GM12878 (cell line): ENCODE measurements around the gene COL11A2. TPM values are rescaled to one million over a fixed set of nuclear protein-coding genes. Genes with fewer than 3 reads are reported as not detected.

Experiments
- ATAC-seq: fragments of 200-7000 bp; cut with Tn5 transposase; 3 replicates; pipeline ENCODE4 v1.9.1; 2020; ENCODE audit warnings: mild to moderate bottlenecking, moderate library complexity
- BruUV-seq: library from RNA; stranded (reverse); fragments of 400-500 nt; replicated peaks from 2 replicates; lab custom pipeline; 2021; lab: Mats Ljungman, UMichigan
- CTCF ChIA-PET: fragments of 300-600 bp; sonication (Branson Sonifier 250); formaldehyde crosslinking; extraction: SDS; loops from one replicate; lab custom pipeline; 2021; ENCODE audit warnings: inconsistent platforms; lab: Yijun Ruan, JAX
- POLR2A ChIA-PET: fragments of 350-600 bp; formaldehyde crosslinking; extraction: SDS; loops from one replicate; lab custom pipeline; 2021; ENCODE audit warnings: inconsistent platforms; lab: Charles Lee
- RAD21 ChIA-PET: fragments of 300-600 bp; sonication (Branson Sonifier 250); formaldehyde crosslinking; loops from one replicate; lab custom pipeline; 2023; ENCODE audit warnings: antibody characterized with exemption; ENCODE audit not compliant: unreplicated experiment; lab: Charles Lee
- SMC1A ChIA-PET: fragments of 300-600 bp; sonication (Branson Sonifier 250); formaldehyde crosslinking; loops from one replicate; lab custom pipeline; 2023; ENCODE audit not compliant: unreplicated experiment, uncharacterized antibody; lab: Charles Lee
- DNase-seq: peaks from one replicate; pipeline ENCODE4 v3.0.0-alpha.2; 2011; ENCODE audit warnings: low read depth, low spot score
- FAIRE-seq: peaks from 3 replicates; lab custom pipeline; 2011; peaks lifted over from hg19 to GRCh38; lab: Jason Lieb, UNC
- H2AFZ ChIP-seq: 2 replicates; pipeline ENCODE4 v1.6.0; 2011; ENCODE audit warnings: low read depth, low read length, control low read depth; ENCODE audit not compliant: control insufficient read depth
- H3K27ac ChIP-seq: 2 replicates; pipeline ENCODE4 v1.5.1; 2011; ENCODE audit warnings: control low read depth; ENCODE audit not compliant: control insufficient read depth, insufficient read depth
- H3K27me3 ChIP-seq, 2 experiments: replicated peaks in 1 of 2; 2 replicates each; pipeline versions ENCODE4 v1.6.0 to v1.6.1; 2011; ENCODE audit warnings: low read length in 1 of 2; ENCODE audit not compliant: control insufficient read depth in 2 of 2, insufficient read depth in 2 of 2
- H3K36me3 ChIP-seq, 2 experiments: 2 replicates each; pipeline ENCODE4 v1.5.1; 2011; ENCODE audit warnings: low read length in 1 of 2; ENCODE audit not compliant: control insufficient read depth in 2 of 2, insufficient read depth in 2 of 2
- H3K4me1 ChIP-seq: 2 replicates; pipeline ENCODE4 v1.6.1; 2011; ENCODE audit warnings: mild to moderate bottlenecking, low read length, moderate library complexity, mixed read lengths; ENCODE audit not compliant: control insufficient read depth, insufficient read depth
- H3K4me2 ChIP-seq: 2 replicates; pipeline ENCODE4 v1.6.0; 2011; ENCODE audit warnings: control low read depth; ENCODE audit not compliant: control insufficient read depth, insufficient read depth
- H3K4me3 ChIP-seq: fragments of 200-600 bp; sonication (generic); 2 replicates; pipeline ENCODE4 v1.5.1; 2016
- H3K79me2 ChIP-seq: 2 replicates; pipeline ENCODE4 v1.6.0; 2011; ENCODE audit warnings: low read length; ENCODE audit not compliant: control insufficient read depth, insufficient read depth
- H3K9ac ChIP-seq: 2 replicates; pipeline ENCODE4 v1.8.0; 2011; ENCODE audit warnings: low read length, control low read depth, mixed read lengths; ENCODE audit not compliant: control insufficient read depth, insufficient read depth
- H3K9me3 ChIP-seq: replicated peaks from 3 replicates; pipeline ENCODE4 v1.5.1; 2011; ENCODE audit warnings: mild to moderate bottlenecking, low read length; ENCODE audit not compliant: control insufficient read depth, insufficient read depth
- H4K20me1 ChIP-seq: 2 replicates; pipeline ENCODE4 v1.6.0; 2011; ENCODE audit not compliant: control insufficient read depth, insufficient read depth
- BACH1 ChIP-seq: fragments of 450-650 bp; IDR thresholded peaks from 2 replicates; pipeline ENCODE4 v1.6.1; 2017; ENCODE audit warnings: mild to moderate bottlenecking, borderline replicate concordance
- CTCF ChIP-seq, 3 experiments: IDR thresholded peaks in 2 of 3; conservative IDR thresholded peaks in 1 of 3; 2 replicates each; pipeline ENCODE4 v1.5.1; 2011; ENCODE audit warnings: low read depth in 3 of 3, low read length in 3 of 3, mild to moderate bottlenecking in 3 of 3, control low read depth in 2 of 3, moderate library complexity in 2 of 3, inconsistent platforms in 1 of 3, mixed read lengths in 1 of 3; ENCODE audit not compliant: control insufficient read depth in 2 of 3, insufficient read depth in 1 of 3; ENCODE audit errors: extremely low read depth in 1 of 3
- IKZF1 ChIP-seq: fragments of 450-650 bp; conservative IDR thresholded peaks from 2 replicates; pipeline ENCODE4 v1.6.1; 2017; ENCODE audit warnings: antibody characterized with exemption, mild to moderate bottlenecking
- KAT2A ChIP-seq: conservative IDR thresholded peaks from 2 replicates; pipeline ENCODE4 v1.6.1; 2011; ENCODE audit warnings: low read depth, low read length; ENCODE audit not compliant: control insufficient read depth
- NFYB ChIP-seq: IDR thresholded peaks from 2 replicates; pipeline ENCODE4 v1.6.1; 2011; ENCODE audit warnings: low read depth, mild to moderate bottlenecking, low read length, improper control_type of control experiment, moderate library complexity; ENCODE audit not compliant: insufficient read depth
- PAX8 ChIP-seq: fragments of 450-650 bp; IDR thresholded peaks from 2 replicates; pipeline ENCODE4 v1.6.1; 2017; ENCODE audit warnings: mild to moderate bottlenecking, moderate library complexity
- SRF ChIP-seq, 2 experiments: IDR thresholded peaks; 2 replicates each; pipeline ENCODE4 v1.6.1; 2011; ENCODE audit warnings: low read depth in 2 of 2, low read length in 2 of 2, mild to moderate bottlenecking in 1 of 2, moderate library complexity in 1 of 2
- WGBS: methylation state at CpG from one replicate; pipeline ENCODE4 v1.1.6; 2016; ENCODE audit warnings: low lambda C conversion rate; ENCODE audit not compliant: insufficient replicate concordance, insufficient coverage; ENCODE audit errors: missing lambda C conversion rate; 5-methylcytosine and 5-hydroxymethylcytosine counted together
- in situ Hi-C: fragments of 300-500 bp; cut with MboI; formaldehyde crosslinking; loops from 9 replicates; pipeline ENCODE4 v1.14.3; 2018; ENCODE audit warnings: mixed read lengths
- intact Hi-C: fragments of 100-400 bp; cut with micrococcal nuclease; formaldehyde crosslinking; loops from one replicate; pipeline ENCODE4 v1.14.2; 2022; ENCODE audit not compliant: unreplicated experiment
- polyA plus RNA-seq, 11 experiments: library from polyadenylated mRNA; depleted of rRNA in 4 of 11; unstranded in 6 of 11; stranded (reverse) in 5 of 11; fragments of >200 nt; fragmentation: Nextera tagmentation in 4 of 11; fragmentation: Illumina TruSeq in 1 of 11; extraction: Ambion mirVana in 4 of 11; extraction: Trizol in 1 of 11; gene quantifications; 1 replicate in 1 of 11; 2 replicates in 10 of 11; pipeline versions ENCODE4 v1.2.1 to v1.2.3, GENCODE V29; 2011 to 2016; ENCODE audit warnings: inconsistent platforms in 2 of 11, missing spikeins in 2 of 11, low read depth in 1 of 11
- total RNA-seq, 4 experiments: library from RNA; depleted of rRNA in 3 of 4; stranded (reverse); fragments of >200 nt in 3 of 4; fragmentation: Illumina TruSeq in 1 of 4; extraction: Trizol in 1 of 4; gene quantifications; 2 replicates each; pipeline versions ENCODE4 v1.2.1 to v1.2.3, GENCODE V29; 2013 to 2021

Gene COL11A2
- total and polyA plus RNA-seq, 10 of the 15 experiments (the other 5 are each of a cell fraction or from before 2014, with no cell fraction given): 0.03 to 0.83 (median 0.22) TPM; not detected in 1

DNA sequence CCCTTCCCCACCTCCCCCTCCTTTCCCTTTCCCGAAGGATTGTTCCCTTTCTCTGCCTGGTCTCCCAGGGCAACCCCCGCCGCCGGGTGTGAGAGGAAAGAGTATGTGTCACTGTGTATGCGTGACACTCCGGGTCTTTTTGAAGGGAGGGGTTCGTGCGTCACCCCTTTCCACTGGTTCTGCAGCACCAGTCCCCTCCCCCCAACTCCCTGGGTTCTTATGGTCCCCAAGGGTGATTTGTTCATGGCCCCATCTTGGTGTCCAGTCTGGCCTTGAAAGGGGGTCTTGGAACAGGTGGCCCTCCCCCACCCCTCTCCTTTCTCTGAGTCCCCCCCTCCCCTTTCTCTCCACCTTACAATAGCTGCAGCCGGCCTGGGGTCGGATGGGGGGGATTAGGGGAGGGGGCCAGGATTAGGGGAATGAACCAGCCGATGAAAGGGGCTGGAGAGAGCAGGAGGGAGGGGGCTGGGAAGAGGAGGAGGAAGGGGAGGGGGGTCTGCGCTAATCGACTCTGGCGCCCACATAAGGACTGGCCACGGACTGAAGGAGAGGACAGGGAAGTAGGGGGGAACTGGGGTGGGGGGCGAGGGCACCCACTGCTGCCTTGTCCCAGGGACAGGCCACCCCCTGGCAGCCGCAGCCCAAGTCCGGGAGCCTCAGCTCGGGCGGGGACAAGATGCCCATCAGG, 14.7 kb upstream of the COL11A2 start (continued):
- no peak for TF ChIP-seq CTCF (IDR thresholded peaks at IDR 0.05 in 2 of 3, conservative IDR thresholded peaks at IDR 0.05 in 1 of 3; ENCODE audit: control insufficient read depth in 2 of 3, extremely low read depth in 1 of 3, insufficient read depth in 1 of 3, low read depth in 3 of 3, low read length in 3 of 3)
- no peak for TF ChIP-seq BACH1
- TF ChIP-seq PAX8: no peak
- no peak for TF ChIP-seq SRF (IDR thresholded peaks at IDR 0.05; ENCODE audit: low read depth in 2 of 2, low read length in 2 of 2)
- no peak for TF ChIP-seq NFYB
- TF ChIP-seq, all 136 proteins: peak for 0

- peaks cover 8 to 20% of the 10 kb centered on the region in 2 experiments for H3K36me3 ChIP-seq
- H3K4me1 ChIP-seq: peaks cover 33% of the 10 kb centered on the region
- no peak overlapping the region for H3K9ac ChIP-seq
Measured at GRCh38 chr6:33206027-33206863, 14.0 kb upstream of the COL11A2 start.

More at GRCh38 chr6:33206027-33206863, 14.0 kb upstream of the COL11A2 start:
- BruUV-seq: no TSS peak
- Histone ChIP-seq H4K20me1 (no peaks in the 10 kb centered on the region), H3K9me3 (no peaks in the 10 kb centered on the region), H2AFZ (no peak overlapping the region), H3K27me3 (no peaks in the 10 kb centered on the region), H3K79me2 (peaks cover 17% of the 10 kb centered on the region), H3K4me3 (no peak overlapping the region), H3K27ac (no peak overlapping the region), H3K4me2 (peak overlapping the region; percentile 98; the same call in 1 of the 2 replicates)
- POLR2A ChIA-PET: interaction anchor here (0.6 to 0.7 kb wide), 2 partner anchors 113 to 360 kb away, joined by 3 read pairs; no protein-coding TSS in a partner anchor
- 78% methylated on average over 3 of the region's 3 CpGs for WGBS
- RAD21 ChIA-PET: interaction anchor here (2.9 kb wide), 1 partner anchor 43 kb away, joined by 25 read pairs; no protein-coding TSS in a partner anchor
- SMC1A ChIA-PET: interaction anchor here (1.3 kb wide), 1 partner anchor 42 kb away, joined by 8 read pairs; no protein-coding TSS in a partner anchor
- 0 out of 2 replicates have a peak, but pooled peaks have one; percentile 14 for TF ChIP-seq IKZF1
- TF ChIP-seq KAT2A: no peak
- intact Hi-C loops: loop anchor here (10.0 kb wide), 1 partner anchor 369 kb away; no protein-coding TSS in a partner anchor
- DNase-seq (no peak), FAIRE-seq (no peak), ATAC-seq (no peak)
- in situ Hi-C loops: no loop called here
- CTCF ChIA-PET: interaction anchor here (2.4 kb wide), 1 partner anchor 43 kb away, joined by 19 read pairs; no protein-coding TSS in a partner anchor
